Skeletal muscle satellite cell (primary cell): ENCODE results near the gene NLGN1.

ENCODE experiments used
- H3K27me3 ChIP-seq: 2 replicates; pipeline ENCODE4 v1.7.0; 2013; ENCODE audit warnings: low read length; ENCODE audit not compliant: control insufficient read depth, insufficient read depth
- H3K36me3 ChIP-seq: 2 replicates; pipeline ENCODE4 v1.7.0; 2013; ENCODE audit warnings: mild to moderate bottlenecking, control low read depth, low read length; ENCODE audit not compliant: insufficient read depth
- H3K4me1 ChIP-seq: 2 replicates; pipeline ENCODE4 v1.7.0; 2013; ENCODE audit warnings: low read length; ENCODE audit not compliant: control insufficient read depth, insufficient read depth
- H3K4me2 ChIP-seq: 2 replicates; pipeline ENCODE4 v1.7.0; 2013; ENCODE audit warnings: mild to moderate bottlenecking, low read length
- H3K4me3 ChIP-seq: 2 replicates; pipeline ENCODE4 v1.7.0; 2013; ENCODE audit warnings: low read length
- H3K9ac ChIP-seq: 2 replicates; pipeline ENCODE4 v1.7.0; 2013; ENCODE audit warnings: mild to moderate bottlenecking, low read depth, low read length, moderate library complexity
- H3K9me3 ChIP-seq: replicated peaks from 2 replicates; pipeline ENCODE4 v1.7.0; 2013; ENCODE audit warnings: mild to moderate bottlenecking, control low read depth, low read length

Gene NLGN1

DNA sequence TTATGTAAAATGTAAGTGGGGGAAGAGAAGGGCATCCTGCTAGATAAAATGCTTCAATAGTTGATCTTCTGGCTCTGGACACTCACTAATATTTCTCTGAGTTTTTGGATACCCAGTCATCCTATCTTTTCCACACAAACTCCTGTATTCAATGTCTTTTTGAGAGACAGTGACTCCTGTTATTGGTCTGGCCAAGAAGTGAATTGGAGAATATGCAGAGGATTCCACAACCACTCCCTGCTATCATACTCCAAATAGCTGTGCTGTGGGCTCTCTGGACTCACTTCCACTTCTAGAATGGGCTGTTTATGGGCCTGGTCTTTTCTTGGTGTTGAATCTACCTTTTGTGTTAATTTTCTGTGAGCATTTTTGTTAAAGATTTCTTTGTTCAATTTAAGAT, 376.8 kb downstream of the NLGN1 start:
- Histone ChIP-seq H3K36me3 (no peaks in the 10 kb centered on the region), H3K4me2 (no peak overlapping the region), H3K9ac (no peak overlapping the region), H3K4me1 (peaks cover 3% of the 10 kb centered on the region), H3K4me3 (no peak overlapping the region), H3K9me3 (no peaks in the 10 kb centered on the region), H3K27me3 (no peaks in the 10 kb centered on the region)

DNA sequence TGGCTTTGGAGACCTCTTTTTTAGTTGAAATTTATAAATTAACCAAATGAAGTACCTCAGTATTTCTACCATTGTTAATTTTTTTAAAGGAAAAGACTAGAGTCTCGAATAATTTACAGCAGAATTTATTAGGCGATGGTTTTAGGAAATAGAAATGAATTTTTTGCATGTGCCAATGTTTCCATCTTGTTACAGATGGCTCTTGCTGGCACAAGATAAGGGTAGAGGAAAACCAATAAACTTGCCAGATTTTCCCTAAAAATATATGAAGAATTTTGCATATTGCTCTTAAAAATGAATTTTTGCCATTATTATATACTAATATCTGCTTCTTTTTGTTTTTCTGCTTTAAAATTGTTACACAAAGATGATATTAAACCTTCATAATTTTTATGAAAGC, 380.7 kb downstream of the NLGN1 start:
- Histone ChIP-seq H3K27me3 (no peaks in the 10 kb centered on the region), H3K36me3 (no peaks in the 10 kb centered on the region), H3K9me3 (no peaks in the 10 kb centered on the region), H3K9ac (no peak overlapping the region), H3K4me1 (no peaks in the 10 kb centered on the region), H3K4me2 (no peak overlapping the region), H3K4me3 (no peak overlapping the region)

DNA sequence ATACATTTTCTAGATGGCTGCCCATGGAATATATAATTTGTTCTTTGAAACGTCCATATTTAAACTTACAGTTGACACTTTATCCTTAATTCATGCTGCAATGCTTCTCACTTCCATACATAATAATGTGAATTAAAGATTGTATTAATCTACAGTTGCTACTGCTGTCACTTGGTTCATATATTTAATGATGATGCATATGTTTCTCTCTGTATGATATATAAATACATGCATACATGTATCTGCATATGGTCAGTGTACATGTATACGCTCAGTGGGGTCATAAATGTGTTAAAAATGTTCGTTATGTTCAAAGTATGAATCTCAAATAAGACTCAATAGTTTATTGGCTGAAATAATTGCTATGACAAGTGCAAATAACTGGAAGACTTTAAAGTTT, 382.5 kb downstream of the NLGN1 start:
- H3K9ac ChIP-seq, result no peak overlapping the region
- H3K4me1 ChIP-seq, result no peaks in the 10 kb centered on the region
- no peaks in the 10 kb centered on the region for H3K27me3 ChIP-seq

DNA sequence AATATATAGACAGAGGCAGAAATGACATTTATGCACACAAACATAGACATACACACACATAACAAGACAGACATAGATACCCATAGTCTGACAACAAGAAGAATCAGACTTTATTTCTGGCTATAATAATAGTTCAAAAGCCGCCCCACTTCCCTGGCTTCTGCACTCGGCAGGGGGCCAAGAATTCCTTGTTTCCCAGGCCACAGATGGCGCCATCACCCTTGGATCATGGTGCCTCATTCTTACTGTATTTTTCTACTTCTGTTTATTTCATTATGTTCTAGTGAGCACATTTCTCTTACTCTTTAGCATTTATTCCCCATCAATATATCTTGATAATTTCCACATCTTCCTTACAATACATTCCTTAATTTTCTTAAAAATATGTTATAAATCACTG, 387.5 kb downstream of the NLGN1 start:
- no peaks in the 10 kb centered on the region for H3K9me3 ChIP-seq

More for the DNA sequence above, 382.5 kb downstream of the NLGN1 start:
- no peaks in the 10 kb centered on the region for H3K36me3 ChIP-seq
- no peak overlapping the region for H3K4me2 ChIP-seq
- no peak overlapping the region for H3K4me3 ChIP-seq
- no peaks in the 10 kb centered on the region for H3K9me3 ChIP-seq

DNA sequence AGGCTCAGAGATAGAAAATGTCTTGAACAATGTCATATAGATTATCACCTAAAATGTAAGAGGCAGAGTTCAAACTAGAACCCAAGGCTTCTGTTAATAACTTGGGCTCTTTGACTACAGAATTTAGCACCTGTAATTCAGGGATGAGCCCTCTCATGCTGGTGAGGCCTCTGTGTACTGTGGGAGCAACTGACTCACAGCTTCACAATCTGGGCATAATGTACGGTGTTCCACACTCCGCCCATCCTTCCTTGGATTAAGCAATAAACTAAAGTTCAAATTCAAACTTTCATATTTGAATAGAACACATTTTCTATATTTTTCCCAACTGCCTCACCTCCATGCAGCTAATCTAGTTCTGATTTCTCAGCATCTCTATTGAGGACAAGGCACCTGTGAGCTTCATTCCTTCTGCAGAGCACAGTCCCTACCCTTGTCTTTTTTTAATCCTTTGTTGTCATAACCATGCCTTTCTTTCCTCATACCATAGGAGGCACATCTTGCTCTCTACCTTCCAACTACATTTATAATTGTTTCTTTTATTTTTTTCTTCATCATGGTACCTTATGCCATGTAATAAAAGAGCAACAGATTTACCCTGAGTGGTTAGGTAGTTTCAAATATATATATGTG, 392.1 kb downstream of the NLGN1 start:
- no peak overlapping the region for H3K9ac ChIP-seq
- no peak overlapping the region for H3K4me2 ChIP-seq
- no peak overlapping the region for H3K4me3 ChIP-seq
- H3K27me3 ChIP-seq, result no peaks in the 10 kb centered on the region
- no peaks in the 10 kb centered on the region for H3K9me3 ChIP-seq
- no peaks in the 10 kb centered on the region for H3K36me3 ChIP-seq
- peaks cover 8% of the 10 kb centered on the region for H3K4me1 ChIP-seq

More for the DNA sequence above, 387.5 kb downstream of the NLGN1 start:
- no peak overlapping the region for H3K4me3 ChIP-seq
- peaks cover 8% of the 10 kb centered on the region for H3K4me1 ChIP-seq
- H3K4me2 ChIP-seq, result no peak overlapping the region
- H3K27me3 ChIP-seq, result no peaks in the 10 kb centered on the region
- H3K36me3 ChIP-seq, result no peaks in the 10 kb centered on the region
- H3K9ac ChIP-seq, result no peak overlapping the region

DNA sequence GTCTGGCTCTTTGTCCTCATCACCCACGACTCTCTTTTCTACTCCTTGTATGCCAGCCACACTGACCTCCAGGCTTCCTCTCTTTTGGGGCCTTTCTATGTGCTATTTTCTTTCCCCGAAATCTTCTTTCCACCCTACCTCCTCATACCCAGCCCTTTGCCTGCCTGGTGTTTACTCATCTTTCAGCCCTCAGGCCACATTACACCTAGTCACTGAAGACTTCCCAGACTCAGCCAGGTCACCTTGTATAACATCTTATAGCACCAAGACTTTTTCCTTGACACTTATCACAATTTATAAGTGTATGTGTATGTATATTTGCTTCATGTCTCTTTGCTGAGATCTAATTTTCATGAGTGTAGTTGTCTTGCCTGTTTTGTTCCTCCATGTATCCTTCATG, 396.4 kb downstream of the NLGN1 start:
- Histone ChIP-seq H3K9ac (no peak overlapping the region), H3K4me2 (no peak overlapping the region)

DNA sequence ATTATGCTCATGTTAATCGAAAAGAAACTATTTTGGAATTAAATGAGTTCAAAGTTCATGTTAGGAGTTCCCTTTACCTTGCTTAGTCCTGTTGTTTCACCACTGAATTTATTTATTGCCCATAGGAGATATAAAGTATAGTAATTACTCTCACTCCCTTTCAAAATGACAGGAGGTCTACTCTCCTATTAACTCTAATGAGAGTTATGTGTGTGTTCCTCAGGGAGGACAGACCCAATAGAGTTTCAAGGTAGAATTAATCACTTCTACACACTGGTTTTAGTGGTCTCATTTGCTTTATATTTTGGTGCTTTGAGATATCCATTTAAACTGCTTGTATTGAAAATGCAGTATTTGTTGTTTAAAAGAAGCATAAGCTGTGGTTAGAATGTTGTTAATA, 398.9 kb downstream of the NLGN1 start:
- Histone ChIP-seq H3K4me2 (no peak overlapping the region), H3K36me3 (no peaks in the 10 kb centered on the region), H3K9me3 (no peaks in the 10 kb centered on the region), H3K9ac (no peak overlapping the region), H3K4me3 (no peak overlapping the region), H3K27me3 (no peaks in the 10 kb centered on the region), H3K4me1 (no peaks in the 10 kb centered on the region)

More for the DNA sequence above, 396.4 kb downstream of the NLGN1 start:
- Histone ChIP-seq H3K36me3 (no peaks in the 10 kb centered on the region), H3K4me1 (peaks cover 8% of the 10 kb centered on the region), H3K27me3 (no peaks in the 10 kb centered on the region), H3K4me3 (no peak overlapping the region), H3K9me3 (no peaks in the 10 kb centered on the region)

DNA sequence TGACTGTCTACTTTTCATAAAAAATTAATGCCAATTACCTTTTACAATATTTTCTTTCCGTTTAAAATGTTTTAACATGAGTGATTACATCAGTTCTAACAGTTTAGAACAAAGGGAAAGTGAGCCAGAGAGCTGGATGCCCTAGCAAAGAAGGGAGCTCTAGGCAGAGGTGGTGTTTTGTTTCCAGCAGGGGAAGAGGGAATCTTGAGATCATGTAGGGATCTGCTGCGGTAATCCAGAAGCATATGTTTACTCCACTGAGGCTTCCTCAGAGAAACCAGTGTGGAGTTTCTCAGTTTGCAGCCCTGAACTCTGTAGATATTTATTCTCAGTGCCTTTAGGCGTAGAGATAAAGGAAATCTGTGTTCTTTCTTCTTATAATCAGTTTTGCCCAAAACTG, 399.3 kb downstream of the NLGN1 start:
- no peak overlapping the region for H3K4me3 ChIP-seq
- H3K9me3 ChIP-seq, result no peaks in the 10 kb centered on the region
- H3K27me3 ChIP-seq, result no peaks in the 10 kb centered on the region
- no peak overlapping the region for H3K4me2 ChIP-seq
- H3K9ac ChIP-seq, result no peak overlapping the region
- no peaks in the 10 kb centered on the region for H3K4me1 ChIP-seq
- no peaks in the 10 kb centered on the region for H3K36me3 ChIP-seq

DNA sequence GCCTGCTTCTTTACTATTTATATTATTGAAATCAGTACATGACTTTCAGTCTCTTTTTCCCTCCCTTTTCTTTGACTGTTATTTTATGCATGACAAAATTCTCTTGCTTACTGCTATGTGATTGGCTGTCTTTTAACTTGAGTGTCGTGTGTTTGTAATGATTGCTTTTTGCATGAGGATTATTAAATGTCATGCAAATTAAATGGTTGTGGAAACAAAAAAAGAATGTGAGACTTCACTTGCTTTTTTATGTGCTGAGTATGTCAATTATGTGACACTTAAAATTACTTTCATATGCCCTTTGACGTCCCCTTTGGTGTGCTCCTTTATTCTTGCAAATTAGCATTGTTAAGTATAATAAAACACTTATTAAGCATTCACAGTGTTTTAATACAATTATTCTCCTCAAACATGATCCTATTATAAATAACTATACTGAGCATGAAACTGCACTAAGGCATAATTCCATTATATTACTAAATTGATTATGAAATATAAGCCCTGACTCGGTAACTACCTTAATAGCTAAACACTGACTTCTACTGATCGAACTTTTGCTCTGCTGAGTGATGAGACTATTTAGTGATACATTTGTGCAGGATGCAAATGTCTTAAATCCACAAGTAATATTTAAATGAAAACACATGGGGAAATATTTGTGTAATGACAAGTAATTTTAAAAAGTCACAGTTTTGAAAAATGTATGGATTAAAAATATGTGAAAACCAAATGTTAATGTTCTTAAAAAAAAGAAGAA, 401.7 kb downstream of the NLGN1 start:
- Histone ChIP-seq H3K4me2 (no peak overlapping the region), H3K9me3 (no peaks in the 10 kb centered on the region), H3K27me3 (no peaks in the 10 kb centered on the region), H3K36me3 (no peaks in the 10 kb centered on the region), H3K9ac (no peak overlapping the region), H3K4me1 (no peaks in the 10 kb centered on the region), H3K4me3 (no peak overlapping the region)

DNA sequence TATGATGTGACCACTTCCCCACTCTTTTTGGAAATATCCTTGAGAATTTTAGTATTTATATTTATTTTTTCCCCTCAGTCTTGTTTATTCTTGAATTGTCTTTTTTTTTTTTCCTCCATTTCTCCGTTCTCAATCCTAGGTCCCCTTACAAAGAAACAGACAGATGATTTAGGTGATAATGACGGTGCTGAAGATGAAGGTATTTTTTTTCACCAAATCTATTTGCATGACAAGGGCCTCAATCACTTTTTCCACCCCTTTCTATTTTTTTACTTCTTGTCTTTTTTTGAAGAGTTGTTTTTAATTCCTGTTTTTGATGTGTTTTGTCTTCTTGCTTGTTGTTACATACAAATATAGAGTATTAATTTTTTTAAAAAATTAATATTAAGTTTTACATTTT, 402.6 kb downstream of the NLGN1 start:
- Histone ChIP-seq H3K27me3 (no peaks in the 10 kb centered on the region), H3K4me1 (no peaks in the 10 kb centered on the region), H3K4me3 (no peak overlapping the region), H3K9me3 (no peaks in the 10 kb centered on the region), H3K4me2 (no peak overlapping the region), H3K9ac (no peak overlapping the region), H3K36me3 (no peaks in the 10 kb centered on the region)

DNA sequence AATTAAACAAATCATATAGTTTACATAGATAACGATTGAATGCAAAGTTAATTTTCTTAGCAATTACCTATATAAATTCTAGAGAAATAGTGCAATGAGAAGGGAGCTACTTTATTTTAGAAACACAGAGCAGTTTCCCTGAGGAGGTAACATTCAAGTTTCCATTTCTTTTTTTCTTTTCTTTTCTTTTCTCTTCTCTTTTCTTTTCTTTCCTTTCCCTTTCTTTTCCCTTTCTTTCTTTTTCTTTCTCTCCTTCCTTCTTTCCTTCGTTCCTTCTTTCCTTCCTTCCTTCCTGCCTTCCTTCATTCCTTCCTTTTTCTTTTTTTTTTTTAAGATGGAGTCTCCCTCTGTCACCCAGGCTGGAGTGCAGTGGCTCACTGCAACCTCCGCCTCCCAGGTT, 417.3 kb downstream of the NLGN1 start:
- Histone ChIP-seq H3K36me3 (no peaks in the 10 kb centered on the region), H3K9me3 (no peaks in the 10 kb centered on the region), H3K4me2 (no peak overlapping the region), H3K4me3 (no peak overlapping the region), H3K4me1 (no peaks in the 10 kb centered on the region), H3K27me3 (no peaks in the 10 kb centered on the region), H3K9ac (no peak overlapping the region)

DNA sequence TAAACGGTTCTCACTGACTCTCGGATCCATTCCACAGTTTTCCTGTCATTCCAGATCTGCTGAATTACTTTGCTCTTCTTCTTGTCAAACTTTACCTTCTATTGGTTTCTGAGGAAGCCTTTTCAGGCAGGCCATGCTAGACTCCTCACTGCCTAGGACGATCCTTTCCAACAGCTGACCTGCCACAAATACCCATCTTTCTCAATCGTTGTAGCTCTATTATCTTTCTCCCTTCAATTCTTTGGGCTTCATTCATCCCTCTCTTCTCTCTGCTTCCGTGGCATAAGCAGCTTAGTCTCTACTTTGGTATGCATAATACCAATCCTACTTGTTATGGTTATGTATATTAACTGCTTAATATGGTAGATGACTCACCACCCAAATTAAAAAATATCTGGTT, 421.8 kb downstream of the NLGN1 start:
- H3K9ac ChIP-seq, result no peak overlapping the region
- H3K27me3 ChIP-seq, result no peaks in the 10 kb centered on the region
- H3K4me3 ChIP-seq, result no peak overlapping the region
- no peaks in the 10 kb centered on the region for H3K36me3 ChIP-seq
- no peaks in the 10 kb centered on the region for H3K9me3 ChIP-seq
- no peaks in the 10 kb centered on the region for H3K4me1 ChIP-seq
- H3K4me2 ChIP-seq, result no peak overlapping the region
